Fibroblast of lung (primary cell): ENCODE data around the gene DNAH10.

Experiments
- CTCF ChIP-seq, 2 donors: IDR thresholded peaks in 1 of 2; conservative IDR thresholded peaks in 1 of 2; 1 replicate in 1 of 2; 2 replicates in 1 of 2; pipeline ENCODE4 v1.5.1; 2011 to 2012; ENCODE audit warnings: low read length in 2 of 2, control low read depth in 1 of 2, inconsistent platforms in 1 of 2, low read depth in 1 of 2, mild to moderate bottlenecking in 1 of 2
- EZH2 ChIP-seq: IDR thresholded peaks from 2 replicates; pipeline ENCODE4 v1.5.1; 2012; ENCODE audit warnings: low read length, control low read depth, mild to moderate bottlenecking; ENCODE audit errors: missing control alignments

GRCh38 chr12:123941000-123941399 lies 178.9 kb downstream of the DNAH10 start:
- TF ChIP-seq CTCF (conservative IDR thresholded peaks at IDR 0.05 in 1 of 2, IDR thresholded peaks at IDR 0.05 in 1 of 2; ENCODE audit: low read depth in 1 of 2, low read length in 2 of 2) (no peak), EZH2 (no peak)
